Neural progenitor cell (in vitro differentiated cells): ENCODE measurements around the gene PREPL.

Source experiments
- CTCF ChIP-seq: fragments of 200-600 bp; sonication (generic); IDR thresholded peaks from 2 replicates; pipeline ENCODE4 v1.5.1; 2017; ENCODE audit warnings: antibody characterized with exemption, mild to moderate bottlenecking
- EZH2phosphoT487 ChIP-seq: fragments of 200-600 bp; sonication (generic); IDR thresholded peaks from 2 replicates; pipeline ENCODE4 v1.6.1; 2017; ENCODE audit warnings: antibody characterized with exemption

GRCh38 chr2:44283116-44283666 is 78.1 kb downstream of the PREPL start:
- TF ChIP-seq CTCF (no peak), EZH2phosphoT487 (no peak)
